Fibroblast of gingiva (primary cell): ENCODE data around the gene UQCRFS1.

Experiments used
- DNase-seq: peaks from one replicate; pipeline ENCODE4 v3.0.0-alpha.2; 2011; ENCODE audit warnings: low read depth

UQCRFS1 gene

GRCh38 chr19:29155683-29156082 is 57.3 kb downstream of the UQCRFS1 start:
- DNase-seq, result no peak
